Activated CD8-positive, alpha-beta T cell treated with anti-CD3 and anti-CD28 coated beads, Interleukin-2, amount 10 ng/mL, durations not matched to agents 7 days and 5 days (primary cell): Measurements from ENCODE around the gene TNNI3K. TPM values are rescaled to one million over a fixed set of nuclear protein-coding genes. Genes with fewer than 3 reads are reported as not detected.
A peak's percentile ranks its signal among the peaks of the same experiment; 100 is the strongest.

Experiments
- ATAC-seq: fragments of 150-1000 bp; cut with Tn5 transposase; one replicate; pipeline ENCODE4 v1.10.0; 2021; ENCODE audit warnings: moderate library complexity
- CTCF ChIA-PET: fragments of 350-600 bp; sonication (Branson Sonifier 250); formaldehyde crosslinking; loops from one replicate; lab custom pipeline; 2021; ENCODE audit warnings: antibody characterized with exemption; lab: Charles Lee
- POLR2A ChIA-PET: fragments of 350-600 bp; sonication (Branson Sonifier 250); formaldehyde crosslinking; loops from one replicate; lab custom pipeline; 2021; ENCODE audit warnings: antibody characterized with exemption; lab: Charles Lee
- DNase-seq: peaks from one replicate; pipeline ENCODE4 v3.0.0-alpha.2; 2020
- H3K27ac Mint-ChIP-seq: one replicate; pipeline ENCODE4 v1.8.0; 2021; ENCODE audit warnings: mild to moderate bottlenecking, mixed read lengths
- H3K27me3 Mint-ChIP-seq: one replicate; pipeline ENCODE4 v1.8.0; 2021; ENCODE audit warnings: low read depth, mixed read lengths
- H3K36me3 Mint-ChIP-seq: one replicate; pipeline ENCODE4 v1.8.0; 2021; ENCODE audit warnings: low read depth, mixed read lengths
- H3K4me1 Mint-ChIP-seq: one replicate; pipeline ENCODE4 v1.8.0; 2021; ENCODE audit warnings: low read depth, mixed read lengths
- H3K4me3 Mint-ChIP-seq: one replicate; pipeline ENCODE4 v1.8.0; 2021; ENCODE audit warnings: mild to moderate bottlenecking, mixed read lengths
- H3K9me3 Mint-ChIP-seq: one replicate; pipeline ENCODE4 v1.8.0; 2022; ENCODE audit warnings: mixed read lengths; ENCODE audit not compliant: insufficient read depth
- total RNA-seq, 2 experiments: library from RNA; stranded (reverse); gene quantifications; one replicate each; pipeline ENCODE4 v1.2.3, GENCODE V29; 2021

TNNI3K gene
- total RNA-seq, result not detected

- DNase-seq, result no peak
- ATAC-seq, result no peak
- POLR2A ChIA-PET, result no interaction called here
- no peaks in the 10 kb centered on the region for H3K36me3 Mint-ChIP-seq
- no peaks in the 10 kb centered on the region for H3K27me3 Mint-ChIP-seq
- CTCF ChIA-PET, result no interaction called here
- H3K4me3 Mint-ChIP-seq, result no peak within 1 kb of the TSS
- no peaks in the 10 kb centered on the region for H3K4me1 Mint-ChIP-seq
- no peaks in the 10 kb centered on the region for H3K9me3 Mint-ChIP-seq
- no peak within 1 kb of the TSS for H3K27ac Mint-ChIP-seq
Measured at GRCh38 chr1:74235153-74235552, at the start of gene TNNI3K. TSS of gene TNNI3K (plus strand) at chr1:74235387. CDS start at chr1:74235452, 65 bp downstream.

DNA sequence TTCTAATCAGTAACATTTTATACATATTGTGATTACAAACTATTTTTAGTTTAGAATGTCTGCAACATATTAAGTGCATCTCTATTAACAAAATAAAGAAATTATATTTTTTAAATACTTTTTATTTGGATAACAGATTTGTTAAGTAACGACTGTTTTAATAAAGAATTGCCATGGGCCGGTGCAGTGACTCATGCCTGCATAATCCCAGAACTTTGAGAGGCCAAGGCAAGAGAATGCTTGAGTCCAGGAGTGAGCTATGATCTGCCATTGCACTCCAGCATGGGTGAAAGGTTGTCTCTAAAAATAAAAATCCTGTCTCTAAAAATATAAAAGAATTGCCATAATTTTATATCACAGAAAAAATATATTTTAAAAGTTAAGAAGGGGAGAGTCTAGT, 41.3 kb upstream of the TNNI3K start:
- H3K27ac Mint-ChIP-seq, result no peak overlapping the region
- no peaks in the 10 kb centered on the region for H3K27me3 Mint-ChIP-seq
- no peak for DNase-seq
- no peaks in the 10 kb centered on the region for H3K36me3 Mint-ChIP-seq
- no peak for ATAC-seq
- ChIA-PET POLR2A (no interaction called here), CTCF (no interaction called here)
- no peaks in the 10 kb centered on the region for H3K9me3 Mint-ChIP-seq
- no peak overlapping the region for H3K4me3 Mint-ChIP-seq
- H3K4me1 Mint-ChIP-seq, result peaks cover 8% of the 10 kb centered on the region

- H3K27ac Mint-ChIP-seq, result no peak overlapping the region
- no peaks in the 10 kb centered on the region for H3K9me3 Mint-ChIP-seq
- ATAC-seq (no peak), DNase-seq (no peak)
- ChIA-PET POLR2A (no interaction called here), CTCF (no interaction called here)
- no peaks in the 10 kb centered on the region for H3K27me3 Mint-ChIP-seq
- no peak overlapping the region for H3K4me3 Mint-ChIP-seq
- no peaks in the 10 kb centered on the region for H3K36me3 Mint-ChIP-seq
- peaks cover 14% of the 10 kb centered on the region for H3K4me1 Mint-ChIP-seq
Measured at GRCh38 chr1:74195339-74195738, 39.8 kb upstream of the TNNI3K start.

- POLR2A ChIA-PET, result interaction anchor here (1.4 kb wide), 1 partner anchor 10 kb away, joined by 5 read pairs; no protein-coding TSS in a partner anchor
- CTCF ChIA-PET, result interaction anchor here (1.4 kb wide), 1 partner anchor 10 kb away, joined by 5 read pairs; no protein-coding TSS in a partner anchor
- no peaks in the 10 kb centered on the region for H3K9me3 Mint-ChIP-seq
- no peak for ATAC-seq
- DNase-seq, result no peak
- no peaks in the 10 kb centered on the region for H3K27me3 Mint-ChIP-seq
- H3K4me3 Mint-ChIP-seq, result peak overlapping the region; percentile 85
- H3K4me1 Mint-ChIP-seq, result peaks cover 14% of the 10 kb centered on the region
- peak overlapping the region; percentile 86 for H3K27ac Mint-ChIP-seq
- H3K36me3 Mint-ChIP-seq, result peaks cover 4% of the 10 kb centered on the region
Measured at GRCh38 chr1:74197255-74197654, 37.9 kb upstream of the TNNI3K start.

GRCh38 chr1:74197657-74198552, 37.3 kb upstream of the TNNI3K start, which contains the start of the genes FPGT and LRRIQ3:
TSS of gene FPGT (plus strand) at chr1:74198242. CDS start at chr1:74198279, 37 bp downstream.
TSS of gene LRRIQ3 (minus strand) at chr1:74198176. CDS start at chr1:74183684, 14,492 bp downstream.
- ATAC-seq, result peak; percentile 97
- peak; percentile 96 for DNase-seq
- H3K9me3 Mint-ChIP-seq, result no peaks in the 10 kb centered on the region
- peaks cover 4% of the 10 kb centered on the region for H3K36me3 Mint-ChIP-seq
- H3K27me3 Mint-ChIP-seq, result no peaks in the 10 kb centered on the region
- peak within 1 kb of the TSS; percentile 85 for H3K4me3 Mint-ChIP-seq
- CTCF ChIA-PET, result interaction anchor here (1.1 to 1.4 kb wide), 2 partner anchors 9 to 17 kb away, joined by 4 to 5 read pairs; no protein-coding TSS in a partner anchor
- H3K27ac Mint-ChIP-seq, result peak within 1 kb of the TSS; percentile 86
- peaks cover 14% of the 10 kb centered on the region for H3K4me1 Mint-ChIP-seq
- POLR2A ChIA-PET, result interaction anchor here (1.4 kb wide), 1 partner anchor 10 kb away, joined by 5 read pairs; no protein-coding TSS in a partner anchor

GRCh38 chr1:74199504-74199903, 35.7 kb upstream of the TNNI3K start:
- ATAC-seq (no peak), DNase-seq (no peak)
- Mint-ChIP-seq H3K27me3 (no peaks in the 10 kb centered on the region), H3K4me3 (no peak overlapping the region), H3K36me3 (peaks cover 6% of the 10 kb centered on the region), H3K9me3 (no peaks in the 10 kb centered on the region), H3K27ac (no peak overlapping the region), H3K4me1 (peaks cover 14% of the 10 kb centered on the region)
- POLR2A ChIA-PET, result no interaction called here
- CTCF ChIA-PET, result no interaction called here

DNA sequence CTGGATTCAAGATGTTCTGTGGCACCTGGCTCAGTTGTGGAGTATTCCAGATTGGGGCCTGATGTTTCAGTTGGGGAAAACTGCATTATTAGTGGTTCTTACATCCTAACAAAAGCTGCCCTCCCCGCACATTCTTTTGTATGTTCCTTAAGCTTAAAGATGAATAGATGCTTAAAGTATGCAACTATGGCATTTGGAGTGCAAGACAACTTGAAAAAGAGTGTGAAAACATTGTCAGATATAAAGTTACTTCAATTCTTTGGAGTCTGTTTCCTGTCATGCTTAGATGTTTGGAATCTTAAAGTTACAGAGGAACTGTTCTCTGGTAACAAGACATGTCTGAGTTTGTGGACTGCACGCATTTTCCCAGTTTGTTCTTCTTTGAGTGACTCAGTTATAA, 29.9 kb upstream of the TNNI3K start:
- Mint-ChIP-seq H3K4me1 (no peaks in the 10 kb centered on the region), H3K36me3 (peaks cover 7% of the 10 kb centered on the region), H3K9me3 (no peaks in the 10 kb centered on the region), H3K27ac (no peak overlapping the region), H3K27me3 (no peaks in the 10 kb centered on the region), H3K4me3 (no peak overlapping the region)
- POLR2A ChIA-PET, result no interaction called here
- CTCF ChIA-PET, result no interaction called here
- no peak for ATAC-seq
- DNase-seq, result no peak

GRCh38 chr1:74215229-74215628, 20.0 kb upstream of the TNNI3K start:
- no peak for DNase-seq
- ChIA-PET POLR2A (no interaction called here), CTCF (interaction anchor here (0.6 kb wide), 1 partner anchor 17 kb away, joined by 4 read pairs; the partner anchor contains the start of genes FPGT and LRRIQ3)
- no peaks in the 10 kb centered on the region for H3K9me3 Mint-ChIP-seq
- no peaks in the 10 kb centered on the region for H3K4me1 Mint-ChIP-seq
- H3K27ac Mint-ChIP-seq, result no peak overlapping the region
- H3K27me3 Mint-ChIP-seq, result no peaks in the 10 kb centered on the region
- H3K36me3 Mint-ChIP-seq, result no peaks in the 10 kb centered on the region
- no peak for ATAC-seq
- no peak overlapping the region for H3K4me3 Mint-ChIP-seq

DNA sequence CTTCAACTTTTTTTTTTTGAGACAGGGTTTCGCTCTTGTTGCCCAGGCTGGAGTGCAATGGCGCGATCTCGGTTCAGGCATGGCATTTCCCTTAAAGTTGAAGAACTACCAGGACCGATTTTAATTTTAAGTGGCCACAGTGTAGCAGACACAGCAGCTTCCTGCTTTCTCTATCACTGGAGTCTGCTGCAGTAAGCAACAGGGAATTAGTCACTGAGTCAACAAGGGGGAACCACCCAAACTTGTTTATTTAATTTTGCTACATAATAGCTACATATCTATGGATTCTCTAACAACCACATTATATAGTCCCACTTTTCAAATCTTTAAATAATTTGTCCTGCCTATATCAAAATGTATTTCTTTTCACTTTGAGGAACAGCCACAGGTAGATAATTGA, 12.5 kb upstream of the TNNI3K start:
- no peak overlapping the region for H3K27ac Mint-ChIP-seq
- no peak overlapping the region for H3K4me3 Mint-ChIP-seq

DNA sequence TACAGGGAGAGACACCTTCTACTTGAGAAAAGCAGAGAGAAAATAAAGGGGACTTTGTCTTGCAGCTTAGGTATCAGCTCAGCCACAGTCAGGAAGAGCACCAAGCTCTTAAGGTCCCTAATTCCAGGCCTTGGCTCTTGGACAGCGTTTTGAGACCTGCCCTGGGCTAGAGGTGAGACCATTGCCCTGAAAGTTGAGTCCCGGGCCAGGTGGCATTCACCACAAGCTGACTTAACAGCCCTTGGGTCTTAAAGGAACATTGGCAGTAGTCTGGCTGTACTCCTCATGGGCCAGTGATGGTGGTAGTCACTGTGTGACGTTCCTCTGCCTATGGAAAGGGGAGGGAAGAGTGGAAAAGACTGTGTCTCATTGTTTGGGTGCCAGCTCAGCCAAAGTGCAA, 11.7 kb upstream of the TNNI3K start:
- H3K4me3 Mint-ChIP-seq, result no peak overlapping the region
- H3K27me3 Mint-ChIP-seq, result no peaks in the 10 kb centered on the region
- no peak overlapping the region for H3K27ac Mint-ChIP-seq
- POLR2A ChIA-PET, result no interaction called here
- peaks cover 9% of the 10 kb centered on the region for H3K9me3 Mint-ChIP-seq
- no peaks in the 10 kb centered on the region for H3K4me1 Mint-ChIP-seq
- no peak for ATAC-seq
- H3K36me3 Mint-ChIP-seq, result no peaks in the 10 kb centered on the region
- CTCF ChIA-PET, result no interaction called here
- no peak for DNase-seq

More for the DNA sequence above, 12.5 kb upstream of the TNNI3K start:
- ChIA-PET CTCF (no interaction called here), POLR2A (no interaction called here)
- Mint-ChIP-seq H3K9me3 (peaks cover 9% of the 10 kb centered on the region), H3K4me1 (no peaks in the 10 kb centered on the region), H3K36me3 (no peaks in the 10 kb centered on the region), H3K27me3 (no peaks in the 10 kb centered on the region)
- DNase-seq, result no peak
- ATAC-seq, result no peak

DNA sequence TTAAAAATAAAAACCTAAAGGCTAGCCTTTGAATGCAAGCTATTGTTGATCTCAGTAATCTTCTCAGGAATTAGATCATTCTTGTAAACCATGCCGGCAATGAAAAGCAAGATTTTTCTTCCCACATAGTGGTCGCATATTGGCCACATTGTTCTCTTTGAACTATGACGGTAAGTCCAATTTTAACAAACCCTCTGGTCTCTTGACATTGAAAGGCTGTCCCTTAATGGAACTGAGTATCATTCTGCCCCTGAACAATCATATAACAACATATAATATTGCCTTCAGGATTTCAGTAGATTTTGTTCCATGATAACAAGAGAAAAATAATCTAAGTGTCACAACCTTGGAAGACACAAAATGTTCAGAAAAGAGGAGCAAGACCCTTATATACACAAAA, 1.3 kb downstream of the TNNI3K start:
- Mint-ChIP-seq H3K36me3 (no peaks in the 10 kb centered on the region), H3K27me3 (no peaks in the 10 kb centered on the region), H3K9me3 (no peaks in the 10 kb centered on the region), H3K4me1 (no peaks in the 10 kb centered on the region), H3K27ac (no peak overlapping the region), H3K4me3 (no peak overlapping the region)
- DNase-seq (no peak), ATAC-seq (no peak)
- ChIA-PET CTCF (no interaction called here), POLR2A (no interaction called here)

DNA sequence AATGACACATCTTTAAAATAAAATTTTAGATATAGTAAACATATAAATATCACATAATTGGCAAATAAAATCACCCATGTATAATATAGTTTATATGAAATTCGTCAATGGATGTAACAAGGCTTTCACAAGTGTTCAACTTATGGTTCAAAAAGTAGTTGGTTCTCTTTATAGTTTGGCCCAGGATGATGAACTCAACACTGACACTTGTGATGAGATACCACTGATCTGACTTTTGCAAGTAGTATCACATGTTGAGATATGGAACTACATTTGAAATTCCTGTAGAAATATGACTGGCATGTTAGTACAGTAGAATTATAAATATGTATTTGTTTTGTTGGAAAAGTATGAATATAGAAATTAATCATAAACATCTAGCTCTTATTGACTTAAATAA, 1.8 kb downstream of the TNNI3K start:
- ChIA-PET CTCF (no interaction called here), POLR2A (no interaction called here)
- Mint-ChIP-seq H3K4me1 (no peaks in the 10 kb centered on the region), H3K36me3 (no peaks in the 10 kb centered on the region), H3K27ac (no peak overlapping the region), H3K27me3 (no peaks in the 10 kb centered on the region), H3K4me3 (no peak overlapping the region), H3K9me3 (no peaks in the 10 kb centered on the region)
- ATAC-seq (no peak), DNase-seq (no peak)
